Keratinocyte (primary cell): ENCODE measurements around the gene ADAM15. TPM values are rescaled to one million over a fixed set of nuclear protein-coding genes. Genes with fewer than 3 reads are reported as not detected.
A peak's percentile ranks its signal among the peaks of the same experiment; 100 is the strongest.

ENCODE experiments used
- DNase-seq: peaks from one replicate; pipeline ENCODE4 v3.0.0-alpha.2; 2011; ENCODE audit warnings: low read depth, missing footprints, low spot score
- FAIRE-seq: peaks from 2 replicates; lab custom pipeline; 2011; peaks lifted over from hg19 to GRCh38; lab: Jason Lieb, UNC
- H2AFZ ChIP-seq: 2 replicates; pipeline ENCODE4 v1.6.0; 2012; ENCODE audit warnings: low read length, control low read depth, inconsistent platforms; ENCODE audit not compliant: control insufficient read depth
- H3K27ac ChIP-seq: 2 replicates; pipeline ENCODE4 v1.5.1; 2011; ENCODE audit warnings: low read length; ENCODE audit not compliant: control insufficient read depth, insufficient read depth
- H3K27me3 ChIP-seq: 3 replicates; pipeline ENCODE4 v1.6.0; 2011; ENCODE audit warnings: low read length; ENCODE audit not compliant: control insufficient read depth, insufficient read depth; ENCODE audit errors: extremely low read depth
- H3K36me3 ChIP-seq, 2 experiments: 2 replicates in 1 of 2; 3 replicates in 1 of 2; pipeline ENCODE4 v1.5.1; 2011; ENCODE audit warnings: low read length in 2 of 2, mild to moderate bottlenecking in 1 of 2; ENCODE audit not compliant: control insufficient read depth in 2 of 2, insufficient read depth in 2 of 2; ENCODE audit errors: extremely low read depth in 1 of 2
- H3K4me1 ChIP-seq: 3 replicates; pipeline ENCODE4 v1.5.1; 2011; ENCODE audit warnings: low read length; ENCODE audit not compliant: control insufficient read depth, insufficient read depth; ENCODE audit errors: extremely low read depth
- H3K4me2 ChIP-seq: 3 replicates; pipeline ENCODE4 v1.6.0; 2011; ENCODE audit warnings: low read depth, low read length; ENCODE audit not compliant: control insufficient read depth, insufficient read depth; ENCODE audit errors: extremely low read depth
- H3K4me3 ChIP-seq, 3 experiments: fragments of 200-600 bp in 1 of 3; sonication (generic) in 1 of 3; 2 replicates in 2 of 3; 3 replicates in 1 of 3; pipeline ENCODE4 v1.5.1; 2011 to 2016; ENCODE audit warnings: low read length in 3 of 3, mild to moderate bottlenecking in 3 of 3, control low read depth in 2 of 3, inconsistent platforms in 1 of 3, low read depth in 1 of 3, mixed read lengths in 1 of 3, mixed run types in 1 of 3, moderate library complexity in 1 of 3; ENCODE audit not compliant: control insufficient read depth in 2 of 3, insufficient read depth in 2 of 3; ENCODE audit errors: extremely low read depth in 1 of 3
- H3K79me2 ChIP-seq: 2 replicates; pipeline ENCODE4 v1.6.0; 2012; ENCODE audit warnings: low read length; ENCODE audit not compliant: control insufficient read depth, insufficient read depth
- H3K9ac ChIP-seq: 3 replicates; pipeline ENCODE4 v1.6.0; 2011; ENCODE audit warnings: low read length; ENCODE audit not compliant: control insufficient read depth, insufficient read depth; ENCODE audit errors: extremely low read depth
- H3K9me1 ChIP-seq: 3 replicates; pipeline ENCODE4 v1.6.0; 2011; ENCODE audit warnings: low read length; ENCODE audit not compliant: control insufficient read depth, insufficient read depth; ENCODE audit errors: extremely low read depth
- H3K9me3 ChIP-seq: 2 replicates; pipeline ENCODE4 v1.5.1; 2012; ENCODE audit warnings: low read depth, low read length; ENCODE audit not compliant: control insufficient read depth
- H4K20me1 ChIP-seq: 3 replicates; pipeline ENCODE4 v1.6.0; 2011; ENCODE audit warnings: low read length; ENCODE audit not compliant: control insufficient read depth, insufficient read depth; ENCODE audit errors: extremely low read depth
- CTCF ChIP-seq, 3 experiments: IDR thresholded peaks in 1 of 3; conservative IDR thresholded peaks in 1 of 3; optimal IDR thresholded peaks in 1 of 3; 2 replicates in 2 of 3; 3 replicates in 1 of 3; pipeline versions ENCODE3 to v1.5.1; 2011; ENCODE audit warnings: low read length in 3 of 3, mild to moderate bottlenecking in 3 of 3, moderate library complexity in 2 of 3, control low read depth in 1 of 3, inconsistent platforms in 1 of 3; ENCODE audit not compliant: insufficient read depth in 2 of 3; ENCODE audit errors: extremely low read depth in 1 of 3
- EZH2 ChIP-seq: IDR thresholded peaks from one replicate; pipeline ENCODE4 v1.6.1; 2012; ENCODE audit warnings: inconsistent platforms, mild to moderate bottlenecking, low read length, moderate library complexity
- dilution Hi-C: fragments of 300-500 bp; cut with MboI; formaldehyde crosslinking; loops from one replicate; pipeline ENCODE4 v1.7.0; 2020; ENCODE audit warnings: low sequenced_read_pairs; ENCODE audit not compliant: extremely low pct_ligation_motif_present
- polyA plus RNA-seq, 5 experiments: library from polyadenylated mRNA; depleted of rRNA in 3 of 5; stranded (reverse) in 3 of 5; stranded (forward) in 1 of 5; unstranded in 1 of 5; fragments of >200 nt; gene quantifications; 1 replicate in 1 of 5; 2 replicates in 3 of 5; 3 replicates in 1 of 5; pipeline versions ENCODE4 v1.2.1 to v1.2.3, GENCODE V29; 2011 to 2012; ENCODE audit warnings: missing spikeins in 2 of 5, low read depth in 1 of 5, low replicate concordance in 1 of 5

ADAM15 gene
- polyA plus RNA-seq, 1 donor (not counting 4 experiments of a cell fraction or from before 2014, with no cell fraction given): 131 TPM

GRCh38 chr1:155082301-155083051 is 31.4 kb downstream of the ADAM15 start:
- no peaks in the 10 kb centered on the region for H4K20me1 ChIP-seq
- no peaks in the 10 kb centered on the region for H3K36me3 ChIP-seq
- peak overlapping the region in 1 of 3 experiments; percentile 34 for H3K4me3 ChIP-seq
- H2AFZ ChIP-seq: peak overlapping the region; percentile 21
- no peak overlapping the region for H3K27ac ChIP-seq
- peak overlapping the region; percentile 15 for H3K9ac ChIP-seq
- H3K79me2 ChIP-seq: no peaks in the 10 kb centered on the region
- H3K9me1 ChIP-seq: no peaks in the 10 kb centered on the region
- H3K4me2 ChIP-seq: peak overlapping the region; percentile 56
- FAIRE-seq (no peak), DNase-seq (no peak)
- H3K27me3 ChIP-seq: peaks cover 38% of the 10 kb centered on the region
- H3K9me3 ChIP-seq: no peaks in the 10 kb centered on the region
- dilution Hi-C loops: no loop called here
- H3K4me1 ChIP-seq: peaks cover 62% of the 10 kb centered on the region
- TF ChIP-seq EZH2 (peak; percentile 79), CTCF (optimal IDR thresholded peaks at IDR 0.05 in 1 of 3, IDR thresholded peaks at IDR 0.05 in 1 of 3, conservative IDR thresholded peaks at IDR 0.05 in 1 of 3; ENCODE audit: extremely low read depth in 1 of 3, insufficient read depth in 2 of 3, low read length in 3 of 3) (no peak)

GRCh38 chr1:155083052-155083541 is 32.0 kb downstream of the ADAM15 start:
- no peak for FAIRE-seq

More at GRCh38 chr1:155083052-155083541, 32.0 kb downstream of the ADAM15 start:
- no peaks in the 10 kb centered on the region for H3K9me3 ChIP-seq
- no peak overlapping the region for H3K9ac ChIP-seq
- H3K9me1 ChIP-seq: no peaks in the 10 kb centered on the region
- peak overlapping the region; percentile 56 for H3K4me2 ChIP-seq
- no peak overlapping the region for H3K4me3 ChIP-seq
- H3K4me1 ChIP-seq: peaks cover 60% of the 10 kb centered on the region
- peak overlapping the region; percentile 21 for H2AFZ ChIP-seq
- no peaks in the 10 kb centered on the region for H3K36me3 ChIP-seq
- TF ChIP-seq CTCF (optimal IDR thresholded peaks at IDR 0.05 in 1 of 3, IDR thresholded peaks at IDR 0.05 in 1 of 3, conservative IDR thresholded peaks at IDR 0.05 in 1 of 3; ENCODE audit: extremely low read depth in 1 of 3, insufficient read depth in 2 of 3, low read length in 3 of 3) (no peak), EZH2 (no peak)
- no peak for DNase-seq
- H3K27me3 ChIP-seq: peaks cover 38% of the 10 kb centered on the region
- no peaks in the 10 kb centered on the region for H4K20me1 ChIP-seq
- dilution Hi-C loops: no loop called here
- no peaks in the 10 kb centered on the region for H3K79me2 ChIP-seq
- no peak overlapping the region for H3K27ac ChIP-seq
